HG03095 (cell line): ENCODE measurements around the gene ASIC4.

Experiments
- ATAC-seq: cut with Tn5 transposase; IDR thresholded peaks from one replicate; pipeline ENCODE4 v1.9.1; 2021; ENCODE audit warnings: moderate library complexity; ENCODE audit not compliant: unreplicated experiment

The ASIC4 gene

GRCh38 chr2:219480004-219480403 is 34.3 kb upstream of the ASIC4 start:
- ATAC-seq = no peak

GRCh38 chr2:219482674-219483405 is 31.4 kb upstream of the ASIC4 start:
- ATAC-seq = no peak

GRCh38 chr2:219483451-219484342 is 30.6 kb upstream of the ASIC4 start:
- no peak for ATAC-seq

- no peak for ATAC-seq
Measured at GRCh38 chr2:219484343-219485200, 29.7 kb upstream of the ASIC4 start.

GRCh38 chr2:219485201-219485580 is 29.1 kb upstream of the ASIC4 start:
- no peak for ATAC-seq

- no peak for ATAC-seq
Measured at GRCh38 chr2:219486380-219486959, 27.8 kb upstream of the ASIC4 start.

GRCh38 chr2:219488149-219488843 is 26.0 kb upstream of the ASIC4 start:
- no peak for ATAC-seq

GRCh38 chr2:219488844-219489194 is 25.5 kb upstream of the ASIC4 start:
- no peak for ATAC-seq

- ATAC-seq = no peak
Measured at GRCh38 chr2:219489315-219489714, 25.0 kb upstream of the ASIC4 start.

- ATAC-seq = no peak
Measured at GRCh38 chr2:219490186-219490585, 24.1 kb upstream of the ASIC4 start.

- ATAC-seq = no peak
Measured at GRCh38 chr2:219490600-219491130, 23.6 kb upstream of the ASIC4 start.

- ATAC-seq = no peak
Measured at GRCh38 chr2:219491278-219491963, 22.9 kb upstream of the ASIC4 start.

GRCh38 chr2:219492575-219492974 is 21.7 kb upstream of the ASIC4 start:
- ATAC-seq = no peak

- no peak for ATAC-seq
Measured at GRCh38 chr2:219493086-219493485, 21.2 kb upstream of the ASIC4 start.

GRCh38 chr2:219494952-219495530 is 19.2 kb upstream of the ASIC4 start:
- ATAC-seq = no peak

GRCh38 chr2:219495531-219496122 is 18.7 kb upstream of the ASIC4 start:
- no peak for ATAC-seq

- ATAC-seq = no peak
Measured at GRCh38 chr2:219496247-219496824, 17.9 kb upstream of the ASIC4 start.

- ATAC-seq = no peak
Measured at GRCh38 chr2:219496825-219497494, 17.3 kb upstream of the ASIC4 start.
